SK-N-SH (cell line): ENCODE results near the gene MOB1A.

Source experiments
- EP300 ChIP-seq, 2 experiments: IDR thresholded peaks; 2 replicates each; pipeline versions ENCODE4 v1.4.0 to v1.6.1; 2012; ENCODE audit warnings: borderline replicate concordance in 1 of 2, low read depth in 1 of 2, low read length in 1 of 2
- MXI1 ChIP-seq: IDR thresholded peaks from 2 replicates; pipeline ENCODE4 v1.6.1; 2012; ENCODE audit warnings: mild to moderate bottlenecking, low read depth, low read length, improper control_type of control experiment
- POLR2AphosphoS5 ChIP-seq: IDR thresholded peaks from 2 replicates; pipeline ENCODE4 v1.6.1; 2012; ENCODE audit warnings: low read depth, low read length
- RAD21 ChIP-seq: IDR thresholded peaks from 2 replicates; pipeline ENCODE4 v1.6.1; 2012; ENCODE audit warnings: mild to moderate bottlenecking, low read length
- RFX5 ChIP-seq: IDR thresholded peaks from 2 replicates; pipeline ENCODE4 v1.6.1; 2012; ENCODE audit warnings: mild to moderate bottlenecking, improper control_type of control experiment, low read length
- RXRA ChIP-seq: IDR thresholded peaks from 2 replicates; pipeline ENCODE4 v1.4.0; 2012; ENCODE audit warnings: low read depth, mild to moderate bottlenecking, borderline replicate concordance
- SIN3A ChIP-seq: IDR thresholded peaks from 2 replicates; pipeline ENCODE4 v1.6.1; 2012; ENCODE audit warnings: low read depth, mild to moderate bottlenecking, low read length, moderate library complexity, borderline replicate concordance
- SMC3 ChIP-seq: IDR thresholded peaks from 2 replicates; pipeline ENCODE4 v1.6.1; 2012; ENCODE audit warnings: low read depth, low read length, improper control_type of control experiment
- TAF1 ChIP-seq: IDR thresholded peaks from 2 replicates; pipeline ENCODE4 v1.6.1; 2012; ENCODE audit warnings: low read depth, mild to moderate bottlenecking, low read length, moderate library complexity, borderline replicate concordance
- YY1 ChIP-seq: IDR thresholded peaks from 2 replicates; pipeline ENCODE4 v1.4.0; 2012; ENCODE audit warnings: low read depth, mild to moderate bottlenecking
- TF ChIP-seq, protein P1 (sequence below): fragments of 200-600 bp; sonication (generic); IDR thresholded peaks from 2 replicates; pipeline ENCODE4 v1.6.1; 2017; ENCODE audit warnings: antibody characterized with exemption, mild to moderate bottlenecking, moderate library complexity
- TF ChIP-seq, protein P2 (sequence below): fragments of 150-350 bp; IDR thresholded peaks from 2 replicates; pipeline ENCODE4 v1.6.1; 2017; ENCODE audit warnings: antibody characterized with exemption, low read length, low read depth, borderline replicate concordance

DNA sequence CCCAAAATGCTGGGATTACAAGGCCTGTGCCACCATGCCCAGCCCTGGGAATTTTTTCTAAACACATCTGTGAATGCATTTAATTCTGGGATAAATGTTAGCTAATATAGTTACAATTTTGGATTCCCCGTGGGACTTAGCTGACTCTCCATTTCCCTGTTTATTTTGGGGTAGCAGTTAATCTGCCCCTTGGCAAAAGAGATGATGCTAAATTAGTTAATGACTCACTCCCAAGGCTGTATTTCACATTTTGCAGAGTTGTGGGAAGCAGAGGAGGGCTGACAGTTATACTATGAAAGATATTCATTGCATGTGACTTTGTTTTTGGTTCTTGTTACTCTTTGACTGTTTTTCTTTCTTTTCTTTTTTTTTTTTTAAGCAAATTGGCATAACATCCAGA, 22.9 kb upstream of the MOB1A start:
- TF ChIP-seq EP300 (IDR thresholded peaks at IDR 0.05; ENCODE audit: borderline replicate concordance in 1 of 2, low read depth in 1 of 2, low read length in 1 of 2) (no peak), SIN3A (no peak), RAD21 (no peak), SMC3 (no peak), RXRA (no peak), TAF1 (no peak), MXI1 (no peak), YY1 (no peak), POLR2AphosphoS5 (no peak), RFX5 (no peak)
- TF ChIP-seq, protein P1, sequence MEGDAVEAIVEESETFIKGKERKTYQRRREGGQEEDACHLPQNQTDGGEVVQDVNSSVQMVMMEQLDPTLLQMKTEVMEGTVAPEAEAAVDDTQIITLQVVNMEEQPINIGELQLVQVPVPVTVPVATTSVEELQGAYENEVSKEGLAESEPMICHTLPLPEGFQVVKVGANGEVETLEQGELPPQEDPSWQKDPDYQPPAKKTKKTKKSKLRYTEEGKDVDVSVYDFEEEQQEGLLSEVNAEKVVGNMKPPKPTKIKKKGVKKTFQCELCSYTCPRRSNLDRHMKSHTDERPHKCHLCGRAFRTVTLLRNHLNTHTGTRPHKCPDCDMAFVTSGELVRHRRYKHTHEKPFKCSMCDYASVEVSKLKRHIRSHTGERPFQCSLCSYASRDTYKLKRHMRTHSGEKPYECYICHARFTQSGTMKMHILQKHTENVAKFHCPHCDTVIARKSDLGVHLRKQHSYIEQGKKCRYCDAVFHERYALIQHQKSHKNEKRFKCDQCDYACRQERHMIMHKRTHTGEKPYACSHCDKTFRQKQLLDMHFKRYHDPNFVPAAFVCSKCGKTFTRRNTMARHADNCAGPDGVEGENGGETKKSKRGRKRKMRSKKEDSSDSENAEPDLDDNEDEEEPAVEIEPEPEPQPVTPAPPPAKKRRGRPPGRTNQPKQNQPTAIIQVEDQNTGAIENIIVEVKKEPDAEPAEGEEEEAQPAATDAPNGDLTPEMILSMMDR: no peak
- TF ChIP-seq, protein P2, sequence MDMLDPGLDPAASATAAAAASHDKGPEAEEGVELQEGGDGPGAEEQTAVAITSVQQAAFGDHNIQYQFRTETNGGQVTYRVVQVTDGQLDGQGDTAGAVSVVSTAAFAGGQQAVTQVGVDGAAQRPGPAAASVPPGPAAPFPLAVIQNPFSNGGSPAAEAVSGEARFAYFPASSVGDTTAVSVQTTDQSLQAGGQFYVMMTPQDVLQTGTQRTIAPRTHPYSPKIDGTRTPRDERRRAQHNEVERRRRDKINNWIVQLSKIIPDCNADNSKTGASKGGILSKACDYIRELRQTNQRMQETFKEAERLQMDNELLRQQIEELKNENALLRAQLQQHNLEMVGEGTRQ: no peak
